ENCODE results near the gene NPR3.

The NPR3 gene

DNA sequence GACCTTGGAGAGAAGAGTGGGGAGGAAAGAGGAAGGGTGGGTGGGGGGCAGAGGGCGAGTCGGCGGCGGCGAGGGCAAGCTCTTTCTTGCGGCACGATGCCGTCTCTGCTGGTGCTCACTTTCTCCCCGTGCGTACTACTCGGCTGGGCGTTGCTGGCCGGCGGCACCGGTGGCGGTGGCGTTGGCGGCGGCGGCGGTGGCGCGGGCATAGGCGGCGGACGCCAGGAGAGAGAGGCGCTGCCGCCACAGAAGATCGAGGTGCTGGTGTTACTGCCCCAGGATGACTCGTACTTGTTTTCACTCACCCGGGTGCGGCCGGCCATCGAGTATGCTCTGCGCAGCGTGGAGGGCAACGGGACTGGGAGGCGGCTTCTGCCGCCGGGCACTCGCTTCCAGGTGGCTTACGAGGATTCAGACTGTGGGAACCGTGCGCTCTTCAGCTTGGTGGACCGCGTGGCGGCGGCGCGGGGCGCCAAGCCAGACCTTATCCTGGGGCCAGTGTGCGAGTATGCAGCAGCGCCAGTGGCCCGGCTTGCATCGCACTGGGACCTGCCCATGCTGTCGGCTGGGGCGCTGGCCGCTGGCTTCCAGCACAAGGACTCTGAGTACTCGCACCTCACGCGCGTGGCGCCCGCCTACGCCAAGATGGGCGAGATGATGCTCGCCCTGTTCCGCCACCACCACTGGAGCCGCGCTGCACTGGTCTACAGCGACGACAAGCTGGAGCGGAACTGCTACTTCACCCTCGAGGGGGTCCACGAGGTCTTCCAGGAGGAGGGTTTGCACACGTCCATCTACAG, 760 bp downstream of the NPR3 start:
- peak; percentile 27 for DNase-seq

DNA sequence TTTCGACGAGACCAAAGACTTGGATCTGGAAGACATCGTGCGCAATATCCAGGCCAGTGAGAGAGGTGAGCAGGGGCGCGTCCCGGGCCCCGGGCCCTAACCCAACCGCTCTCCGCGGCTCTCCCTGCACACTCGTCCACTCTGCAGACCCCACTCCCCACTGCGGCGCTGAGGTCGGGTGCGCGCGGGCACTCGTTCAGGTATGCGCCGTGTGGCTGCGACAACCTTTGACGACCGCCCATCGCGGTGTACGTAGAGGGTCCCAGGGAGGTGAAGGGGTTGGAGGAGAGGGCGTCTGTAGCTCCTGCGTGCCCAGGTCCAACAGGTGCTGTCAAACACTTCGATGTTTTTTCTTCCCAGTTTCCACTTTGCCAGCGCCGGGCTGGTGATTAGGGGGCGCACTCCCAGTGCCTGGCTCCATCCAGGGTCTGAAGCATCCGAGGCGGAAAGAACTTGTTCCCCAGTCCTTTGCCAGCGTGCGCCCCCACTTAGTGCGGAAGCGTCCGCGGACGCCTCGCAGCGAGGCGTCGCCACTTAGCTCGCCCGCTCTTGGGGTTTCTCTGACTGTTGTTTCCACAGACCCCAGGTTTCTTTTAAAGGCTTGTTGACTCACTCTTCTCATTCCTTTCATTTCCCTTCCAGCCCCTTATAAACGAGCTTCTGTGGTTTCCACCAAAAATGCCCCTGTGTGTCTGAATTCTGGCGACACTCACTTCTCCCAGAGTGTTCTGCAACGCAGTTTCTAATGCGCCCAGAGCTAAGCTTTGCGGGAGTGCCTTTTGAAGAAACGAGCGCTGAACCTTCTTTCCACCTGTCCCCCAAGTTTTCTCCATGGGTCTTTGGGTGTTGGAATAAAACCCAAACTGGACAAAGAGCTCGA, 1.6 kb downstream of the NPR3 start:
- DNase-seq, result peak; percentile 40

DNA sequence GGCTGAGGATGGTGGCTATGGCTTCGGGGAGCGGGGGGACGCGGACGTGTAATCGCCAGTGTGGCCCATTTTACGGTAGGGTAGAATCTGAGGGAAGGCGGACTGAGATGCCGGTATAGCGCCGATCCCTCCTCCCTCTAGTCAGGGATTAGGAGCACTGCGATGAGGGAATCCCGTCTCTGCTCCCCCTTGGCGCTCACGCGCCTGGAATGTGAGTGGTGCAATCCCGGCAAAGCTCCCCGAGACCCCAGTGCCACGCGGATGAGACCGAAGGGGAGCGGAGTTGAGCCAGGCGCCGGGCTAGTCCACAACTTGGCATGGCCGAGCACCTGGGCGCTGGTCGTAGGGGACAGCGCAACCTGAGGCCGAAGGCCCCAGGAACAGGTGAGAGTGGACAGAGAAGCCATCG, 2.2 kb downstream of the NPR3 start:
- peak; percentile 30 for DNase-seq

DNA sequence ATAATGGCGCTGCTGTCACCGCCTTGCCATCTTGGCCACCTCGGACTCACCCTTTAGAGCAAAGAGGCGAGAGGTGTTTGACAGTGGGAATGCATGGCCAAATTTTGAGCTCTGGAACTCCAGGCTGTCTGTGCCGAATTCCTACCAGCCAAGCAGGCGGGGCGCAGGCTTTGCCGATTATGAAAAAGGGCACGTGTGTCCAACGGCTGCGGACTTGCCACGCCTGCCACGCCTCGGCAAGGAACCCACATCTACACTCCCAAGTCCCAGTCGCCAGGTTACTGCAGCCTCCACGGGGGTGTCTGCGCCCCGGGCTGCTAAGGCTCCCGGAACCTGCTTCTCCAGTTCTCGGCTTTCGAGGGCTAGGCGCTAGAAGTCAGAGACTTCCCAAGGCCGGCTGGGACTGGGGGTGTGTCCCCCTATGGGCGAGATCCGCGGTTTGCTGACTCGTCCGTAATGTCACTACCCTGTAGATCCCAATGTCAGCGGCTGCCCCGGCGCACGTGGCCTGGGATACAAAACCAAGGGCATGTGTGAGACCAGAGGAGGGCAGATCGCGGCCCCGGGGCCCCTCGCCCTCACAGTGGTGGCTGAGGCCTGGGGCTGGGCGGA, 2.8 kb downstream of the NPR3 start:
- DNase-seq, result peak; percentile 29

DNA sequence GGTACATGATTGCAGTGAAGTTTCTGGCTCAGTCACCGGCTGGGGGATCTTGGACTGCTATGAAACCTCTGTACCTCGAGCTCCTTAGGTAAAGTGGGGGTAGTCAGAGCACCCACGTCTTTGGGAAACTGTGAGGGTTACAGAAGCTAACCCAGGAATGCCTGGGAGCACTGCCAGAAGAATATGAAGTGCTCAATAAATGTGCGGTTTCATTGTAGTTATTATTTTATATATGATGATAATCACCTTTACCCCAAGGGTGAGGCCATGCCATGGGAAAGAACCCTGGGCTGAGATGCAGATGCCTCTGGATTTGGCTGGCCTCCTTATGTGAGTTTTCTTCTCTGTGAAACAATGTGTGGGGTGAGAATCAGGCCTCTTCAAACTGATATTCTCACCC, 3.7 kb downstream of the NPR3 start:
- peak; percentile 23 for DNase-seq

DNA sequence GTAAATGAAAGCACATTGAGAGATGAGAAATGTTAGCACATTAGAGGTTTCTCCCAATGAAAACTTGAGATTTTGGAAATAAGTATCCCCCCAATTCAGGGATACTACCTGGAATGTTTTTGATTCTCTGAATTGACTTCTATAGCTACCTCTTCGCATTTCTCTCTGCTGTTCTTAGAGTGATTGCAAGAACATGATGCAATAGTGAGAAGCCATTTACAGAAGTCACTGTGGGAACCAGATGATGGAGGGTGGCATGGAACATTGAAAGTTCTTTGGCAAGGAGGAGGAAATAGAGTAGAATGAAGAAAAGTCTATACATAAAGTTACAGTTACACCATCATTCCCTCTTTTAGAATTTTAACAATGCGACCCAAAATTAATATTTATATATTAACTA, 9.2 kb downstream of the NPR3 start:
- no peak for DNase-seq

DNA sequence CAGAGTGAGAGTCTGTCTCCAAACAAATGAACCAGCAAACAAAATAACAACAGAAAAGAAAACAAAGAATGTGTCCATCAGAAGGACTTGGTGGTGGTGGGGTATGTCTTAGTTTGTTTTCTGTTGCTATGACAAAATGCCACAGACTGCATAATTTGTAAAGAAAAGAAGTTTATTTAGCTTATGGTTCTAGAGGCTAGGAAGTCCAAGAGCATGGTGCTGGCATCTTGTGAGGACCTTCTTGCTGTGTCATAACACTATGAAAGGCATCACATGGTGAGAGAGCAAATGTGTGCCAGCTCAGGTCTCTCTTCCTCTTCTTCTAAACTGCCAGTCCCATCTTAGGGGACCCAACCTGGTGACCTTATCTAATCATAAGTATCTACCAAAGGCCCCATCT, 10.5 kb downstream of the NPR3 start:
- DNase-seq, result no peak

DNA sequence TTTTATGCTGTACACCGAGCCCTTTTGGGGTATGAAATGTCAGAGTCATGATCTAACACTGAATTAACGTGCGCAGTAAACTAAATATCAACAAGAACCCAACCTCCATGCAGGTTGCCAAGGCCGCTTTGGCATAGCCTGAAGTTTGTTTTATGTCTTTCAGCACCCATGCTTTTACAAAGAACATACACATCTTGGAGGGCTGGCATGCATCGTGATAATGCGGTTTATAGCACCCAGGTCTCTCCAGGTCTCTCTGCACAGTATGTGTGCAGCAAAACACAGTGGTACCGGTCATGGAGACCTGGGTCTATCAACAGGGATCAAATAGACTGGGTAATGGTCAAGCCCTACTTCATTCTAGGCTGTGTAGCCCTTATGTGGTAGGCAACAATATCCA, 11.8 kb downstream of the NPR3 start:
- DNase-seq, result no peak

DNA sequence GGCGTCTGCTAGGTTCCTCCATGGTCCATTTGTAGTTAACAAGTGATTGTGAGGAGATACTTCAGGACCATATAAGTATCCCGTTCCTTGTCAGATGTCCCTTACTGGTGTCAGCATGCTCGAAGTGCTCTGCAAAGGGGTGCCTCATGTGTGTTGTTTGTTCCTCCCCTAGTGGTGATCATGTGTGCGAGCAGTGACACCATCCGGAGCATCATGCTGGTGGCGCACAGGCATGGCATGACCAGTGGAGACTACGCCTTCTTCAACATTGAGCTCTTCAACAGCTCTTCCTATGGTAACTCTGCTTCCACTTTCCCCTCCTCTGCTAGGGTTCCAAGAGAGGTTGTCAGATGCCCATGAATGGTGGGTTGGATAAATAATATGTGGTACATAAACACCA, 13.4 kb downstream of the NPR3 start:
- DNase-seq, result no peak

DNA sequence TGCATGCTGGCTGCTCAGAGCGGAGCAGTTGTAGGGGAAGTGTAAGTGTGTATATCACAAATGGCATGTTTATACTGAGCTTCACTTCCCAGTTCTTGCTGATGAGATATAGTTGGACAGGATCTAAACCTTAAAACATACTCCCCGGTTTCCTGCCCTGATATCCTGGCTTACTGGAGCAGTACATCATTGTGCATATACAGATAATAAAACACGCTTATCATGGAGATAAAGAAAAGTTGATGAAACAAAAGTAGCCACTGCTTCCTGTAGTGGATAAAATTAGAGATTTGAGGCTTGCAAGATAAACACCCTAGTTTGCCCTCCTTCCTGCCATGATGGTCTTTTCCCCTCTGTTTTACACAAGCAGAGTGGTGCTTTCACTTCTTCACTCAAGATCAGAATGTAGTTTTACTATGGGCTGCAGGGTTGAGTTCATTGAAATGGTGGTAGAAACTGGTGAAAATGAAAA, 15.0 kb downstream of the NPR3 start:
- no peak for DNase-seq

DNA sequence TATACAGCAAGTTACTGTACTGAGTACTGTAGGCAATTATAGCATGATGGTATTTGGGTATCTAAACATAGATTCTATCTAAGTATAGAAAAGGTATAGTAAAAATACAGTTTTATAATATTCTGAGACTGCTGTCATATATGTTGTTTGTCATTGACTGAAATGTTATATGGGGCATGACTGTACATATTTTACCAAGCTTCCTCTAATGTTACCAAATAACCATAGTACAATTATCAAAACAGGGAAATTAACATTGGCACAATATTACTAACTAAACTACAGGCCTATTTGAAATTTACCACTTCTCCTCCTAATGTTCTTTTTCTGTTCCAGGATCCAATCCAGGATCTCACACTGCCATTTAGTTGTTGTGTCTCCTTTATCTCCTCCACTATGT, 18.5 kb downstream of the NPR3 start:
- no peak for DNase-seq

DNA sequence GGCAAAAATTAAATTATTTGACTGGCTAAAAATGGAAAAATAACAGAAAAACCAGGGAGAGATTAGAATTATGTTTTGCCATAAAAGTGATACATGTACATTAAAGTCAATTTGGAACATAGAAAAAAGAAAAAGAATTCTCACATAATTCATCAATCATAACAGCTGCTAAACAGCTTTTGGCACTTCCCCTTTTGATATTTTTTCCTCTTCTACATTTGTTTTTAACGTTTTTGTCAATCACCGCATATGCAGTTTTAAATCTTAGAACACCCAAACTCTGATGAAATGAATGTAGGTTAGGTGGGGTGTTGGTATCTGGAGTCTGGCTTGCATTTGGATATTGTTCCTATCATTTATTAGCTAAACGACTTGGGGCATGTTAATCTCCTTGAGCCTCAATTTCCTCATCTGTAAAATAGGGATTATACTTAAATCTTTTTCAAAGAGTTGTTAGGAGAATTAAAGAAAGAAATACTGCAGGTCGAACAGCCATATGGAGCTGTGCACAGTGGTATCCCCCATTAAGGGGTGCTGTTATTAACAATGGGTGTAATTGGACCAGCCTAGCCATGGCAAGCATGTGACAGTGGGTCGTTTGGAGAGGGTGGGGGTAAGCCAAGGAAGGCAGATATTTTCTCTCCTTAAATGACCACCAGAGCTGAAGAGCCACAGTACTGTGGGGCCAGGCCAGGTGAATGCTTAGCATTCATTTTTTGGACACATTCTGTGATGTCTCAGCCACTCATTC, 22.6 kb downstream of the NPR3 start:
- DNase-seq, result no peak

DNA sequence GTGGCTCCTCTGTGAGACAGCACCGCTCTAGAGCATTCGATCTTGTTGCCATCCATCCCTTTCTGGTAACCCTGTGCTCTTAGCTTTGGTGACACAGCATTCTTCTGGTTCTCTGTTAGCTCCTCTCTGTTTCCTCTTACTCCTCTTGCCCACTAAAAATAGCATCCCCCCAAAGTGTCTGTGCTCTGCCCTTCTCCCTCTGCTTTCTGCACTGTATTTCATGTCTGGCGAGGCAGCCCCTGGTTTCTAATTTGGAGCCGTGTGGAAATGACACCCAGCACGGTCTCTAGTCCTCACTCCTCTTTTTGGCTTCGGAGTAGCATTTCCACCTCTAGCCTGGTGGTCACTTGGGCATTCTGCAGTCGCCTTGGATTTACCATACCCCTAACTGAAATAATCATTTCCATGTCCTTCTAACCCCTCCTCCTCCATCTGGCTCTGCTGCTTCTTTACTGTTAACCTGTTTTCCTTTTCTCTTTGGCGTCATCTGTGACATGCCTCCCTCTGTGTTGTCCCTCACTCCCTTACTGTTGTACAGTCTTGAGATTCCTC, 23.8 kb downstream of the NPR3 start:
- no peak for DNase-seq

DNA sequence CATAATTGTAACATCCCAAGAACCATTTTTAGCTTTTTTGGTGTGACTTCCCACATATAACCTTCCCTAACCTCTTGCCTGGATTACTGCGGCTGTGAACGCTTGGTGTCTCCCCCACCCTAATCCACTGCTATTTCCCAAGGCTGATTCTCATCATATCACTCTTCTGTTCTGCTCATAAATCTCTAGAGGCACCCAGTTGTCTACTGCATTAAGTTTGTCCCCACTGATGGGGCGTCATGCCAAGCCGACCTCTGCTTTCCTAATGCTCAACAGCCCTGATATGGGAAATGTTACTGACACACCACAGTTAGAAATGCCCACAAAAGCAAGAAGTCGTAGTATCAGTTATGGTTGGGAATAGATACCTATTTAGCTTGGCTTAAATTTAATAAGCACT, 24.4 kb downstream of the NPR3 start:
- no peak for DNase-seq

DNA sequence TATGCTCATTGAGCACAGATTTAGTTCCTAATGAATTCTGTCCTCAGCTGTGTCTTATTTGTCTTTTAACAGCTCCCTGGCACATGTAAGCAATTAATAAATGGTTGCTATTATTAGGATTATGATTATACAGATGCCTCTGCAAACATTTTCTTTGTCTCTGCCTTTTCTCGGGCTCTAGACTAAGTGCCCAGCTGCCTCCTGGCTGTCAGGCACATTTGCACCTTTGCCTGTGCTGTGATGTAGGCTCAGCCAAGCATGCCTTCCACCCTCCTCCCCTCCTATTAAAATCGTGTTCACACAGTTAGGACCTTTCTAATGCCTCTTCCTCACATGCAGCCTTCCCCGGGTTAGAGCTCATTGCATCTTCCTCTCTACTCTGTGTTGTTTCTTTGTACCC, 25.7 kb downstream of the NPR3 start:
- no peak for DNase-seq

DNA sequence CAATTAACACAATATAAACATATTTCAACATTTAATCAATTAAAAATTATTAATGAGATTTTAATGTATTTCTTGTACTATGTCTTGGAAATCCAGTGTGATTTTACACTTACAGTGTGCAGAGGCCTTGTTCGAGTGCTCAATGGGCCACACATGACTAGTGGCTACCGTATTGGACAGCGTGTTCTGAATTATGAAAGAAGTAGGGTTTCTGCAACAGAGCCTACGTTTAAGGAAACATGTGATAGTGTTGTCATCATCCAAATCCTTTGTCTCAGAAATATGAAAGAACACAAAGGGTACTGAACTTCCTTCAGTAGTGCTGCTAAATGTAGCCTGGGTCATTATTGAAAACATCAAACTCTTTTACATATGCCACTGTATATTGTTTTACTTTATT, 29.5 kb downstream of the NPR3 start:
- no peak for DNase-seq

DNA sequence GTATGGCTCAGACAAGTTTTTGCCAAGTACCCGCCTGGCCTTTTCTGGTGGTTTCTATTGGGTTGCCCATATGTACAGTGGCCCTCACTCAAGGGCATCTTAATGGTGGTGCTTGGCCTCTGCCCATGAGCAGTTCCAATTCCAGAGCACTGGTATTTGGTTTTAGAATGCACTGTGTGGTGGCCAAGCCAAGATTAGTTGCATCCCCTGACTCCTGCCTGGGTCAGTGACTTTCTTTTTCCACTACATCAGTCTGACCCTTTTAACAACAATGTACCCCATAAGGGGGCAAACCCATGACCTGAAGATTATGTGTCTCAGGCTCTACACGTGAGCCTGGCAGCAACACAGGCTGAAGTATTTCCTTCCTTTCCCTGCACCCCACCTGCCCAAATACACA, 34.2 kb downstream of the NPR3 start:
- no peak for DNase-seq

DNA sequence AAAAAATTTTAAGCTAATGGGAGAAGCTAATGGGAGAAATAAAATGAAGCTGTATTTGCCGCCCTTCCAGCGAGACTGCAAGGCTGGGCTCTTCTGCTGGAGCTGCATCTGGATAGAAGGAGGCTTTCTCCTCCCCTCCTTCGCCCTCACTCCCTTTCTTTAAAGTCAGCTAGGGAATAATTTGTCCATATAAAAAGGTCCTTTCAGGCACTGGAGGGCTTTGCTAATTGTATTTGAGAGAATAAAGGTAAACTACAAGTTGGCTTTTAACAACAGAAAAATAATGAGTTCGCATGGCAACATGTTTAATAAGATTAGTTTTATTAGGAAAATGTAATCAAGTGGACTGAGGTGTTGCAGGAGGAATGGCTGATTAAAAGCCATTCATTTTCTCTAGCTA, 41.3 kb downstream of the NPR3 start:
- DNase-seq, result no peak

DNA sequence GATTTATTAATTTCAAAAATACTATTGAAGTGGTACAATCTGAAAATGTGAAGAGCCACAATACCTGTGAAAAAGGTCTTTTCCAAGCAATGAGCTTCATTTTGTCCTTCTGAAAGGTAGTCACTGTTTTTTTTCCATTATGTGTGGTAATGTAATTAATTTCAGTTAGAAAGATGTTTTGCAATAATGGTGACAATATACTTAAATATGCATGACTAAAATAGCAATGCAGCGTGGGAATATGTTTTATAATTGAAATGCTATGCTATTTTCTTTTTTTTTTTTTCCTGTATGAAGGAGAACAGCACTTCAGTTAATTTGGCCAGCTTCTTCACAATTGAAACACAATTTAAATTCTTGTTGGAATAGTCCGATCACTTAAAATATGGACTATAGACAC, 41.9 kb downstream of the NPR3 start:
- peak; percentile 68 for DNase-seq

DNA sequence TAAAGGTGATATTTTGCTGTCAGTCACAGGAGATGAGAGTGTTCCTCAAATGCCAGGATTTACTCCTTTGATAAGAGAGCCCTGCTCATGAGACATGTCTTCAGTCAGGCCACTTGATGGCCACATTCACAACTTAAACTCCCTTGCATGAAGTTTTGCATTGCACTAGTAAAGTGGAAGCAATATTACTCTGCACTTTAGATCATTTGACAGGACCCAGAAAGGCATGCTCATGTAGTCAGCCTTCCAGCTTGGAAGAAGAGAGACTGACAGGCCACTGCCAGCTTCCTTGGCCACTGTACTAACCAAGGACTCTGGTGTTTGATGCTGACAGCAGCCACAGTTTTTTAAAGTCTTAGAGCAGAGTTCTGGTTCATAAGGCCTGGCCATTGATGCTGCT, 42.6 kb downstream of the NPR3 start:
- DNase-seq, result peak; percentile 36

DNA sequence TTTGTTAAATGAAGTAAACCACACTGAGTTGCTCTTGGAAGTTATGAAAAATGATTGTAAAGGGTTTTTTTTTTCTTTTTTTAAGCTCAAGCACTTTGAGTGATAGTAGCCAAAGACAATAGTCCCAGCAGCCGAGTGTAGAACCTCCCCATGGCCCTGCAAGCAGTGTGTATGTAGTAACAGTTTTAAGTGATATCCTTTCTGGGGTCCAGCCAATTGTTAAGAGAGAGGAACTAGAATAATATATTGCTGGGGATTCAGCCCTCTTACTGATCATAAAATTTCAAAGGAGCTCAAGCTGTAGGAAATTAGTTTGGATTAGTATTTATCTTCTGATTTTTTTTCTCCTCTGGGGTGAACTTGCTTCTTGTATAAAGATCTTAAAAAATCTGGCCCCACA, 43.2 kb downstream of the NPR3 start:
- peak; percentile 17 for DNase-seq

DNA sequence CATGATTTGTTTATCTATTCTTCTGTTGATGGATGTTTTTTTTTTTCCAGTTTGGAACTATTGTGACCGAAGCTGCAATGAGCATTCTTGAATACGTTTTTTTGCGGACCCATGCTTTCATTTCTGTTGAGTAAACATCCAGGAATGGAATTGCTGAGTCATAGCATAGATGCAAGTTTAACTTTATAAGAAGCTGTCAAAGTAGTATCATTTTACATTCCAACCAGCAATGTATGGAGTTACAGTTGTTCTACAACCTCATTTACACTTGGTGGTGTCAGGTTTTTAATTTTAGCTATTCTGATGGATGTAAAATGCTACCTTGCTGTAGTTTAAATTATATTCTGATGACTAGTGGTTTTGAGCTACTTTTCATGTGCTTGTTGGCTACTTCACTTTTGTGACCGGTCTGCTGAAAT, 49.0 kb downstream of the NPR3 start:
- peak; percentile 89 for DNase-seq
